Measurements from ENCODE around the gene GLIPR1L2. TPM values are rescaled to one million over a fixed set of nuclear protein-coding genes. Genes with fewer than 3 reads are reported as not detected.
"Not testable (repeated sequence)": the region's sequence is repeated elsewhere in the genome, so short reads cannot be mapped to it uniquely, and the experiment has no call there.

GLIPR1L2 gene
- 1 to 10 TPM; 2.3 to 4.0 (median 2.9) TPM for polyA plus RNA-seq (ENCODE audit: insufficient read length in 3 of 3)

GRCh38 chr12:75390899-75391538 is at the start of gene GLIPR1L2:
Gene GLIPR1L2, plus strand, starts transcription at chr12:75391089. Its CDS starts 28 bp downstream, at chr12:75391117.
- peak; percentile 89 to 92 (median 90) for DNase-seq (ENCODE audit: low read depth in 3 of 3, low spot score in 2 of 3)

GRCh38 chr12:75341873-75342272 is 49.0 kb upstream of the GLIPR1L2 start:
- no peak for DNase-seq (ENCODE audit: low read depth in 3 of 3, low spot score in 2 of 3)

GRCh38 chr12:75345531-75345930 is 45.4 kb upstream of the GLIPR1L2 start:
- no peak for DNase-seq (ENCODE audit: low read depth in 3 of 3, low spot score in 2 of 3)

- DNase-seq (ENCODE audit: low read depth in 3 of 3, low spot score in 2 of 3): not testable (repeated sequence)
Measured at GRCh38 chr12:75346215-75346614, 44.7 kb upstream of the GLIPR1L2 start.

- DNase-seq (ENCODE audit: low read depth in 3 of 3, low spot score in 2 of 3): no peak
Measured at GRCh38 chr12:75349946-75350345, 40.9 kb upstream of the GLIPR1L2 start.

- no peak for DNase-seq (ENCODE audit: low read depth in 3 of 3, low spot score in 2 of 3)
Measured at GRCh38 chr12:75350413-75350812, 40.5 kb upstream of the GLIPR1L2 start.

- no peak for DNase-seq (ENCODE audit: low read depth in 3 of 3, low spot score in 2 of 3)
Measured at GRCh38 chr12:75354011-75354410, 36.9 kb upstream of the GLIPR1L2 start.

- no peak for DNase-seq (ENCODE audit: low read depth in 3 of 3, low spot score in 2 of 3)
Measured at GRCh38 chr12:75360920-75361319, 30.0 kb upstream of the GLIPR1L2 start.

- no peak for DNase-seq (ENCODE audit: low read depth in 3 of 3, low spot score in 2 of 3)
Measured at GRCh38 chr12:75361408-75361807, 29.5 kb upstream of the GLIPR1L2 start.

GRCh38 chr12:75364919-75365318 is 26.0 kb upstream of the GLIPR1L2 start:
- no peak for DNase-seq (ENCODE audit: low read depth in 3 of 3, low spot score in 2 of 3)

- no peak for DNase-seq (ENCODE audit: low read depth in 3 of 3, low spot score in 2 of 3)
Measured at GRCh38 chr12:75366629-75367028, 24.3 kb upstream of the GLIPR1L2 start.

- no peak for DNase-seq (ENCODE audit: low read depth in 3 of 3, low spot score in 2 of 3)
Measured at GRCh38 chr12:75374971-75375370, 15.9 kb upstream of the GLIPR1L2 start.

GRCh38 chr12:75378354-75378753 is 12.5 kb upstream of the GLIPR1L2 start:
- DNase-seq (ENCODE audit: low read depth in 3 of 3, low spot score in 2 of 3): no peak

- no peak for DNase-seq (ENCODE audit: low read depth in 3 of 3, low spot score in 2 of 3)
Measured at GRCh38 chr12:75389061-75389460, 1.8 kb upstream of the GLIPR1L2 start.

GRCh38 chr12:75389706-75390105 is 1.2 kb upstream of the GLIPR1L2 start:
- DNase-seq (ENCODE audit: low read depth in 3 of 3, low spot score in 2 of 3): no peak

GRCh38 chr12:75390156-75390898 is 562 bp upstream of the GLIPR1L2 start:
- DNase-seq (ENCODE audit: low read depth in 3 of 3, low spot score in 2 of 3): no peak

GRCh38 chr12:75404231-75404630 is 13.3 kb downstream of the GLIPR1L2 start:
- DNase-seq (ENCODE audit: low read depth in 3 of 3, low spot score in 2 of 3): no peak

- no peak for DNase-seq (ENCODE audit: low read depth in 3 of 3, low spot score in 2 of 3)
Measured at GRCh38 chr12:75407683-75408082, 16.8 kb downstream of the GLIPR1L2 start.

- no peak for DNase-seq (ENCODE audit: low read depth in 3 of 3, low spot score in 2 of 3)
Measured at GRCh38 chr12:75409830-75410229, 18.9 kb downstream of the GLIPR1L2 start.

GRCh38 chr12:75414671-75415070 is 23.8 kb downstream of the GLIPR1L2 start:
- DNase-seq (ENCODE audit: low read depth in 3 of 3, low spot score in 2 of 3): no peak

- DNase-seq (ENCODE audit: low read depth in 3 of 3, low spot score in 2 of 3): no peak
Measured at GRCh38 chr12:75419841-75420240, 29.0 kb downstream of the GLIPR1L2 start.

- DNase-seq (ENCODE audit: low read depth in 3 of 3, low spot score in 2 of 3): no peak
Measured at GRCh38 chr12:75427491-75427890, 36.6 kb downstream of the GLIPR1L2 start.

Measured in right renal cortex interstitium (tissue), 3 donors.